Activated CD8-positive, alpha-beta memory T cell treated with anti-CD3 and anti-CD28 coated beads for 24 hours (primary cell): ENCODE measurements around the gene SHISA7.
"Not testable (repeated sequence)": the region's sequence is repeated elsewhere in the genome, so short reads cannot be mapped to it uniquely, and the experiment has no call there.

Experiments
- DNase-seq: peaks from one replicate; pipeline ENCODE4 v3.0.0-alpha.2; 2020

The SHISA7 gene

GRCh38 chr19:55443824-55444480 lies 852 bp upstream of the SHISA7 start:
- no peak for DNase-seq

- no peak for DNase-seq
Measured at GRCh38 chr19:55442372-55442961, 633 bp downstream of the SHISA7 start.

DNA sequence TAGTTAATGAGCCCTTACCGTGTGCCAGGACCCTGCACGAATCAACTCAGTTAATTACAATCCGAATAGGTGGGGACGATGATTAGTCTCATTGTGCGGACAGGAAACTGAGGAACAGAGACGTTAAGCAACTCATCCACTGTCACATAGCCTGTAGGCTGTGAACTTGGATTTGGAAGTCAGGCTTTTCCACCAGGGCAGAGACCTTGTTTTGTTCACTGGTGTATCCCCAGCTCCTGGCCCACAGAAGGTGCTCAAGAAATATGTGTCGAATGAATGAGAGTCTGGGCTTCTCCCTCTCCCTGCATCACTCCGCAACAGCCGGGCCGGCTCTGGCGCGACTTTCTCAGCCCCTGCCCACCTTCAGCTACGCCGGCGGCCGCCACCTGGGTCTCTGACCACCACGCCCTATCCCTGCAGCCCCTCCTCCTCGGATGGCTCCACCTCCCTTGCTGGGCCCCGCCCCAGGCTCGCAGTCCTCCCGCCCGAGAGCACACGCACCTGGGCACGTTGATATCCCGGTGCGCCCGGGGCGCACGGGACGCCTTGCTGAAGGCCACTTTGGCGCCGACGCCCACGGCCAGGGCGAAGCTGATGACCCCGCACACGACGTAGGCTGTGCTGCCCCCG lies 1.3 kb downstream of the SHISA7 start:
- DNase-seq: no peak

GRCh38 chr19:55441319-55441691 lies 1.8 kb downstream of the SHISA7 start:
- no peak for DNase-seq

DNA sequence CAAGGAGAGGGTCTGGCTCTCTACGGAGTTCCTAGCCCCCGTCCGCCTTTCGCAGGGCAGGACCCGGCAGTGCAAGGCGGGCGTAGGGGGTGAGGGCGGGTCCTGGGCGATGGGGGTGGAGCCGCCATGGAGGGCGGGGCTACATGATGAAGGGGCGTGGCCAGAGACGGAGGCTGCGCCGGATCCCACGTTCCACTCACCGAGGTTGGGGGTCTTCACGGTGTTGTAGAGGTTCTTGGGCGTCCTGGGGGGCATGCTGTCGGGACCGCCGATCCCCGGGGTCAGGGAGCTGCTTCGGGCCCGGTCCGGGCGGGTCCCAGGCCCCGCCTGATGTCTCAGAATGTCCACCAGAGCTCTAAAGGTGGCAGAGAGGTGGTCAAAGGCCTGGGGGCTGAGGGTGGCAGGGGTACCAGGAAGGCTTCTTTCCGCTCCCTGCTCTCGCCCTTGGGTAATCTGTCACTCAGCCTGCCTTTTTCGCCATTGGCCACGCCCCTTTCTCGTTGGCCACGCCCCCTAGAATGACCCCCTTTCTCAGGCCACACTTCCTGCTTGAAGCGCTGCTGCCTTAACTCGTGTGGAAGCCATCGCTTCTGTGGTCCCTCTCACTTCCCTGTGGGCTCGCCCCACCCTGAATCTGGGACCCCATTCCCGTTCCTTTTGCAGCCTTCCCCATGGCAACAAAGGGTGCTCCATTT lies 2.5 kb downstream of the SHISA7 start:
- DNase-seq: no peak

- DNase-seq: no peak
Measured at GRCh38 chr19:55439052-55439451, 4.0 kb downstream of the SHISA7 start.

DNA sequence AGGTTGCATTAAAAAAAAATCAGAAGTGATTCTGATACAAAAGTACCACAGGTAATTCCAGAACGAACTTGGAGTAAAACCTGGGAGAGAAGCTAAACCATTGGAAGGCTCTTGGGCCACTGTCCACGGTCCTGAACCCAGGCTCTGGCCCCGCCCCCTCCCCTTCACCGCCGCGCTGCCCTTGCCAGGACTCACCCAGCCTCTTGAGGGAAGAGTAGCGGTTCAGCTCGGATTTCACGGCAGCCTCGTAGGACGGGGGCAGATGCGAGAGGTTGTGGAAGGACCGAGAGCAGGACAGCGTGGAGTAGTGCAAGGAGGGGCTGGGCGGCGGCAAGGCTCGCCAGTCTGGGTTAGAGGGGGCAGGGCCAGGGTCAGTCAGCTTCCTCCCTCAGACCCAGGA lies 5.7 kb downstream of the SHISA7 start:
- DNase-seq: no peak

GRCh38 chr19:55436847-55437246 lies 6.3 kb downstream of the SHISA7 start:
- no peak for DNase-seq

DNA sequence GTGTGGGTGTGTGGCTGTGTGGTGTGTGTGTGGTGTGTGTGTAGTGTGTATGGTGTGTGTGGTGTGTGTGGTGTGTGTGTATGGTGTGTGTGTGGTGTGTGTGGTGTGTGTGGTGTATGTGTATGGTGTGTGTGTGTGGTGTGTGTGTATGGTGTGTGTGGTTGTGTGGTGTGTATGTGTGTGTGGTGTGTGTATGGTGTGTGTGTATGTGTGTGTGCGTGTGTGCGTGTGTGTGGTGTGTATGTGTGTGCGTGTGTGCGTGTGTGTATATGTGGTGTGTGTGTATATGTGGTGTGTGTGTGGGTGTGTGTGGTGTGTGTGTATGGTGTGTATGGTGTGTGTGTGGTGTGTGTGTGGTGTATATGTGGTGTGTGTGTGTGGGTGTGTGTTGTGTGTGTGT lies 8.1 kb downstream of the SHISA7 start:
- DNase-seq: no peak

DNA sequence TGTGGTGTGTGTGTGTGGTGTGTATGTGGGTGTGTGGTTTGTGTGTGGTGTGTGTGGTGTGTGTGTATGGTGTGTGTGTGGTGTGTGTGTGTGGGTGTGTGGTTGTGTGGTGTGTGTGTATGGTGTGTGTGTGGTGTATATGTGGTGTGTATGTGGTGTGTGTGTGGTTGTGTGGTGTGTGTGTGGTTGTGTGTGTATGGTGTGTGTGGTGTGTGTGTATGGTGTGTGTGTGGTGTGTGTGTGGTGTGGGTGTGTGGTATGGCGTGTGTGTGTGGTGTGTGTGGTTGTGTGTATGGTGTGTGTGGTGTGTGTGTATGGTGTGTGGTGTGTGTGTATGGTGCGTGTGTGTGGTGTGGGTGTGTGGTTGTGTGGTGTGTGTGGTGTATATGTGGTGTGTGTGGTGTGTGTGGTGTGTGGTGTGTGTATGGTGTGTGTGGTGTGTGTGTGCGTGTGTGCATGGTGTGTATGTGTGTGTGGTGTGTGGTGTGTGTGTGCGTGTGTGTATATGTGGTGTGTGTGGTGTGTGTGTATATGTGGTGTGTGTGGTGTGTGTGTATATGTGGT lies 8.7 kb downstream of the SHISA7 start:
- DNase-seq: no peak

- DNase-seq: no peak
Measured at GRCh38 chr19:55433292-55433691, 9.8 kb downstream of the SHISA7 start.

DNA sequence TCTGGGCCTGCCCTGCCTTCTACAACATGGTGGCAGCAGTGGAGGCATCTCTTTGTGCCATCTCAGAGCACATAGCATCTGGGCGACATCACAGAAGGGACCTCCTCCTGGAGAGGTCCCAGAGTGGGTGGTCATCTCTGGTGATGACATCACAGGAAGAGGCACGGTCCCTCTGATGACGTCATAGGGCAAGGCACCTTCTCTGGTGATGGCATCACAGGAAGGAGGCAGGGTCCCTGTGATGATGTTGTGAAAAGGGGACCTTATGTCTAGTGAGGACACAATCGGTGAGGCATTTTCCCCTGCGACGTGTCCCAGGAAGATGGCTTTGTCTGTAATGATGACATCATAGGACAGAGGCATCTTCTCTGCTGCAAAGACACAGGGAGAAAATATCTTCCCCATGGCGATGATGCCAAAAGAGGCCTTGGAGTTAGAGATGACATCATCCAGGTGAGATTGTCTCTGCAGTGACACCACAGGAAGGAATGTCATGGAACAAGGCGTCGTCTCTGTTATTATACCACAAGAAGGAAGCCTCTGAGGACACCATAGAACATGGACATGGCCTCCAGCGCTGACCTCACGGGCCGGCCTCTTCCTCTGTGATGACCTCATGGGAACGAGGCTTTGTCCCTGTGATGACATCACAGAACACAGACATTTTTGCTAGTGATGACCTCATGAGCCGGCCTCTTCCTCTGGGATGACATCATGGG lies 10.7 kb downstream of the SHISA7 start:
- no peak for DNase-seq

- DNase-seq: no peak
Measured at GRCh38 chr19:55431183-55431582, 11.9 kb downstream of the SHISA7 start.

DNA sequence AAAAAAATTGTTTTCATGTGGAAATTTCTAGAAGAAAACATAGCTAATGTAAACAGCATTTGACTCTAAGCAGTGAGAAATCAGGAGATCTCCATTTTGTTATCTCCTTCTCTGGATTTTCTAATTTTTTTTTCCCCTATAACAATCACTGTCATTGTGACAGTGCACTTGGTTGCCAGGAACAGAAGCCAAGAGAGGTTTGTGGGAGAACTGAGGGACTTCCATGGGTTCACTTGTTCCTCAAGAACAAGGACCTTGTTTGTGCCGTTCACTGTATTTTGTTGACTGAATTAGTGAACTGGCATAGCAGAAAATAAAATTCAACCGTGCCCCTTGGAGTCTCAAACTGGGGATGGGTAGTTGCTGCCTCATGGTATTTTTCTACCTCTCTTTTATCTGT lies 17.1 kb downstream of the SHISA7 start:
- no peak for DNase-seq

DNA sequence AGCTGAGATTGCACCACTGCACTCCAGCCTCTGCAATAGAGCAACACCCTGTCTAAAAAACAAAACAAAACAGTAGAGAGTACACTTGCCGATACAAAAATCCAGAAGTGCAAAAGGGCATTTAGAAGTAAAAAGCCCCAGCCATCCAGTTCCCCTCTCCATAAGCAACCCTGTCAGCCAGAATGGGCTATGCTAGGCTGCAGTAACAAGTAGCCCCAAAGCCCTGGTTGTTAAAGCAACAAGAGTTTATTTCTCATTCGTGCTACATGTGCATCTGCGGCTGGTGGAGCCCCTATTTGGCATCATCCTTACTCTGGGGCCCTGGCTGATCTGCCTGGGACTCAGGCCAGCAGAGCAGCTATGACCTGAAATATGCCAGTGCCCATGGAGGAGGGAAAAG lies 18.6 kb downstream of the SHISA7 start:
- DNase-seq: no peak

- no peak for DNase-seq
Measured at GRCh38 chr19:55423225-55424005, 19.7 kb downstream of the SHISA7 start.

GRCh38 chr19:55421281-55421680 lies 21.8 kb downstream of the SHISA7 start:
- not testable (repeated sequence) for DNase-seq

GRCh38 chr19:55419624-55420236 lies 23.4 kb downstream of the SHISA7 start:
- no peak for DNase-seq

GRCh38 chr19:55419103-55419502 lies 24.0 kb downstream of the SHISA7 start:
- DNase-seq: no peak

DNA sequence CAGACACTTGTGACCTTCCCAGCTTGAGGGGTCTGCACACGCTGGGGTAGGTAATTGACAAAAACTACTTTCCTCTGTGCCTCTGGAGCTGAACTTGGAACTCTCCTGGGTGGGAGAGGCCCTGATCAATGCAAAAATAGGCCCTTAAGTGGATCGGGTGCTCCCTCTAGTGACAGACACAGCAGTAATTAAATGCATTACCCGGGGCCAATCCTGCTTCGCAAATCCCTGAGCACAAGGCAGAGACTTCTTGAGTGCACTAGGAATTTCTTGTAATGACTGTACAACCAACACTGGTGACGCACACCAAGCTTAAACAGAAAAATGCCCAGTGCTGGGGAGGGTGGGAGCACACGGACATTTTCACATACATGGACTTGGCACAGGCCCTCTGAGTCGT lies 24.9 kb downstream of the SHISA7 start:
- DNase-seq: peak; percentile 72

DNA sequence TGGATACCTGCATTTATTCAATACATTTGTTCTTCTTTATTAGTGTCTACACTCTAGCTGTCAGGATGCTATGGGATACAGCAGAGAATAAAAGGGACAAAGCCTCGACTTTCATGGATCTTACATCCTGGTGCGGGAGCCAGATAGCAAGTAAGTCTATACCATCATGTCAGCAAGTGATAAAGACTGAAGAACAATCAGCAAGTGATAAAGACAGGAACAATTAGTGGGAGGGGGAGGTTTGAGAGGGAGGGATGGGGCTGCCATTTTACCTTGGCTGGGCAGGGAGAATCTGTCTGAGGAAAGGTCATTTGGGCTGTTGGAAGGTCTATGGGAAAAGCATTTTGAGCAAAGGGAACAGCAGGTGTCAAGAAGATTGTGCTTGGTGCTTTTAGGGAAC lies 32.9 kb downstream of the SHISA7 start:
- DNase-seq: no peak

DNA sequence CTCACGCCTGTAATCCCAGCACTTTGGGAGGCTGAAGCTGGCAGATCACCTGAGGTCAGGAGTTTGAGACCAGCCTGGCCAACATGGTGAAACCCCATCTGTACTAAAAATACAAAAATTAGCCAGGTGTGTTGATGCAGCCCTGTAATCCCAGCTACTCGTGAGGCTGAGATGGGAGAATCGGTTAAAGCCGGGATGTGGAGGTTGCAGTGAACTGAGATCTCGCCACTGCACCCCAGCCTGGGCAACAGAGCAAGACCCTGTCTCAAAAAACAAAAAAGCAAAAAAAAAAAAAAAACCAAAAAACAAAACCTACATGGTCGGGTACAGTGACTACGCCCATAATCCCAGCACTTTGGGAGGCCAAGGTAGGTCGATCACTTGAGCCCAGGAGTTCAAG lies 33.9 kb downstream of the SHISA7 start:
- not testable (repeated sequence) for DNase-seq
